Loucy (cell line): Measurements from ENCODE around the gene CTBP2.

ENCODE experiments used
- CTCF ChIP-seq: fragments of 200-600 bp; sonication (generic); conservative IDR thresholded peaks from 2 replicates; pipeline ENCODE4 v1.5.1; 2014; ENCODE audit warnings: mild to moderate bottlenecking, antibody characterized with exemption, low read length
- EZH2phosphoT487 ChIP-seq: fragments of 200-600 bp; IDR thresholded peaks from 2 replicates; pipeline ENCODE4 v1.6.1; 2018; ENCODE audit warnings: antibody characterized with exemption, mild to moderate bottlenecking, moderate library complexity, borderline replicate concordance

GRCh38 chr10:124993736-124994451 is 166.5 kb downstream of the CTBP2 start:
- TF ChIP-seq EZH2phosphoT487 (no peak), CTCF (no peak)
